Measurements from ENCODE around the gene ARMH4. TPM values are rescaled to one million over a fixed set of nuclear protein-coding genes. Genes with fewer than 3 reads are reported as not detected.

The ARMH4 gene
- total RNA-seq, 4 donors from 2014 or later: 2.8 to 4.7 (median 3.7) TPM

DNA sequence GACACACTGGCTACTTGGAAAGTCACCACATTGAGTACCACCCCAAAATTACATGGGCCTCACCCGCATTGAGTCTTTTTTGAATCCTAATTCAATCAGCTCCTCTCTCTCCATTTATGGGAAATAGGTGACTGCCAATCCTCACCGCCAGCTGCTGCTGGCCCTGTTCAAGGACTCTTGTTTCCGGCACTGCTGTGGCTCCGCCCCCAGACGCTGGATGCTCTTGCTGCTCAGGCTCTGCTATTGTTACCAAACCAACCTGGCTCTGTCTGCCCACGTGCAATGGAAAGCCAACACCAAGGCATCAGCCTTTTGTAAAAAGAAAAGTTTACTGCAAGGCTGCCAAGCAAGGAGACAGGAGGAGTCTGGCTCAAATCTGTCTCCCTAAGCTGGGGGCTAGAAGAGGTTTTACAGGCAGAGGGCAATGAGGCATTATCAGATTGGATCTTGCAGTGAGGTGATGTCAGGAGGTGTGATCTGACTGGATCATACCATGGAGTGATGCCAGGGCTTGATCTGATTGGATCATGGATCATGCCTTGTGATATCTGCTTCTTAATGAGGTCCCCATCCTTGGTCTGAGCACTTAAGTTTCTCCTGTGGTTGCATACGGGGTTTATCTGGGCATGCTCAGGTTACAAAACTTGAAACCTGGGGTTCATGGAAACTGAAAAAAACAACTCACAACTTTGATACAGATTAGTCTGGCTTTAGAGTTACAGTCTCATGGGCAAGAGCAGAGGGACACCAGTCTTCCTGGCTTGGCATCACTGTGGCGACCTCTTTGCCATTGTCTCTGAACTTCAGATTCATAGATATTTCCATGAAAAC is 169.0 kb downstream of the ARMH4 start:
- H3K36me3 ChIP-seq: no peaks in the 10 kb centered on the region
- no peak overlapping the region for H3K27ac ChIP-seq
- no peak for DNase-seq (ENCODE audit: low spot score in 2 of 2)
- no peaks in the 10 kb centered on the region for H3K4me1 ChIP-seq
- TF ChIP-seq, protein P1, sequence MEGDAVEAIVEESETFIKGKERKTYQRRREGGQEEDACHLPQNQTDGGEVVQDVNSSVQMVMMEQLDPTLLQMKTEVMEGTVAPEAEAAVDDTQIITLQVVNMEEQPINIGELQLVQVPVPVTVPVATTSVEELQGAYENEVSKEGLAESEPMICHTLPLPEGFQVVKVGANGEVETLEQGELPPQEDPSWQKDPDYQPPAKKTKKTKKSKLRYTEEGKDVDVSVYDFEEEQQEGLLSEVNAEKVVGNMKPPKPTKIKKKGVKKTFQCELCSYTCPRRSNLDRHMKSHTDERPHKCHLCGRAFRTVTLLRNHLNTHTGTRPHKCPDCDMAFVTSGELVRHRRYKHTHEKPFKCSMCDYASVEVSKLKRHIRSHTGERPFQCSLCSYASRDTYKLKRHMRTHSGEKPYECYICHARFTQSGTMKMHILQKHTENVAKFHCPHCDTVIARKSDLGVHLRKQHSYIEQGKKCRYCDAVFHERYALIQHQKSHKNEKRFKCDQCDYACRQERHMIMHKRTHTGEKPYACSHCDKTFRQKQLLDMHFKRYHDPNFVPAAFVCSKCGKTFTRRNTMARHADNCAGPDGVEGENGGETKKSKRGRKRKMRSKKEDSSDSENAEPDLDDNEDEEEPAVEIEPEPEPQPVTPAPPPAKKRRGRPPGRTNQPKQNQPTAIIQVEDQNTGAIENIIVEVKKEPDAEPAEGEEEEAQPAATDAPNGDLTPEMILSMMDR (IDR thresholded peaks at IDR 0.05): no peak
- TF ChIP-seq POLR2A (IDR thresholded peaks at IDR 0.05) (no peak), POLR2AphosphoS5 (IDR thresholded peaks at IDR 0.05) (no peak), EP300 (IDR thresholded peaks at IDR 0.05) (no peak)
- WGBS: 41% methylated on average over 8 of the region's 8 CpGs
- no peak overlapping the region for H3K4me3 ChIP-seq
- no peaks in the 10 kb centered on the region for H3K27me3 ChIP-seq
- H3K9me3 ChIP-seq: no peaks in the 10 kb centered on the region

DNA sequence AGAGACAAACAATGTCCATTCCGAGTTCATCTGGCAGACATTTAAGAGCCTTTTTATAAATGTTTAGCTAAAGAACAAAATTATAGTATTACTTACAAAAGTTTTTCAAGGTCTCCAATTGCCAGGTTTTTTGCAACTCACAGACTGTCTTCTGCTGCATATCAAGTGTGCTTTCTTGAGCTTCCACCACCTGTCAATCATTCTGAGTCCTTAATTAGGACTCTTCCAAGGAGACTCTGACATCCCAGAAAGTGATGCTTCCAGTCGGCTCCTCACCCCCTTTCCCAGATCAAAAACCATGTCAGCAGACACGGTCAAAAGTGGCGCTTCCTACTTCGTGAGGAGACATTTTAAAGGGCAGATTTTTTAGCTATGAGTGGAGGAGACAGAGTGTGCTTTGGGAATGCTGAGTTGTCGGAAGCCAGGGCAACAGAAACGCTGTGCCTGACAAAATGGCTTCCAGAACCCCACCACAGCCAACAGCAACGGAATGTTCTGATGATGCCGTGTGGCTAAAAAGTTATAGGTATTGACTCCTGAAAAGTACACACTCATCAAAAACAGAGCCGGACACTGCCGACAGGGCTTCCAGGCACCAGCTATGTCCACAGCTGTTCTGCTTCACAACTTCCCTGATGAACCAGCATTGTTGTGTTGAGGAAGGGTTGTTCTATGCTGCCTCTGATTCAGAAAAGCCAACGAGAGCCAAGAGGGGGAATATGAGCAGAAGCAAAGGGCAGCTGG is 170.0 kb downstream of the ARMH4 start:
- WGBS: 84% methylated on average over 12 of the region's 12 CpGs
- Histone ChIP-seq H3K4me1 (no peaks in the 10 kb centered on the region), H3K36me3 (no peaks in the 10 kb centered on the region), H3K9me3 (no peaks in the 10 kb centered on the region), H3K27me3 (no peaks in the 10 kb centered on the region), H3K27ac (no peak overlapping the region), H3K4me3 (no peak overlapping the region)
- TF ChIP-seq POLR2AphosphoS5 (IDR thresholded peaks at IDR 0.05): no peak
- TF ChIP-seq POLR2A (IDR thresholded peaks at IDR 0.05): no peak
- TF ChIP-seq EP300 (IDR thresholded peaks at IDR 0.05): no peak
- TF ChIP-seq, protein P1 (IDR thresholded peaks at IDR 0.05): no peak
- DNase-seq (ENCODE audit: low spot score in 2 of 2): no peak

DNA sequence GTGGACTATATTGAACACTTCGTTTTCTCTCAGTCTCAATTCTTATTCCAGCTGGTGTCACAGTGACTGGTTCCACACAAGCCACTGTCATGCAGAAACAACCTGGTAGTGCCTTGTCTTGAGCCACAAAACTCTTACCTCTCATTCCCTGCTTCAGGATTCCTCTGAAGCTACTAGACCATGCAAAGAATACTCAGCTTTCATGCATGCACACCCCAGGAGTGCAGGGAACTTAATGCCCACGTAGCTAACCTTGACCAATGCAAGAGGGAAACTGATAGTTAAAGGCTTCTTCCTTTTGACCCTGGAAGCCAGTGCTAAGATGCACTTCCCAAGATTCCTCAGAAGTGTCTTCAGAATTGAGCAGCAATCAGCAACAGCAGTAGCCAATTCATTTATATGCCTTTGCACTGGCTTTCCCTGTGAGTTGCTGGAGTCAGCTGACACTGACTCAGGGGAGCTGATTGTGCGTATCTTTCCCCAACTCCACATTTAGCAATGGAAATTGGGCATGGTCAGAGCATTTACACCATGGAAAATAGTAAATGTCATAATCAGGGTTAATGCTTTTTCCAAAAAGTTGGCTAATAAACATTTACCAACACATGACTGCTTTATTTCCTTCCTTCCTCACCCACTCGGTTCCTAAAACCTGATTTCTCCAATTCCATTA is 172.5 kb downstream of the ARMH4 start:
- H3K27ac ChIP-seq: no peak overlapping the region
- 58% methylated on average over 4 of the region's 4 CpGs for WGBS
- TF ChIP-seq POLR2AphosphoS5 (IDR thresholded peaks at IDR 0.05) (no peak), POLR2A (IDR thresholded peaks at IDR 0.05) (no peak), EP300 (IDR thresholded peaks at IDR 0.05) (no peak)
- TF ChIP-seq, protein P1 (IDR thresholded peaks at IDR 0.05): no peak
- no peaks in the 10 kb centered on the region for H3K27me3 ChIP-seq
- DNase-seq (ENCODE audit: low spot score in 2 of 2): no peak
- H3K4me3 ChIP-seq: no peak overlapping the region
- no peaks in the 10 kb centered on the region for H3K9me3 ChIP-seq
- H3K4me1 ChIP-seq: no peaks in the 10 kb centered on the region
- no peaks in the 10 kb centered on the region for H3K36me3 ChIP-seq

DNA sequence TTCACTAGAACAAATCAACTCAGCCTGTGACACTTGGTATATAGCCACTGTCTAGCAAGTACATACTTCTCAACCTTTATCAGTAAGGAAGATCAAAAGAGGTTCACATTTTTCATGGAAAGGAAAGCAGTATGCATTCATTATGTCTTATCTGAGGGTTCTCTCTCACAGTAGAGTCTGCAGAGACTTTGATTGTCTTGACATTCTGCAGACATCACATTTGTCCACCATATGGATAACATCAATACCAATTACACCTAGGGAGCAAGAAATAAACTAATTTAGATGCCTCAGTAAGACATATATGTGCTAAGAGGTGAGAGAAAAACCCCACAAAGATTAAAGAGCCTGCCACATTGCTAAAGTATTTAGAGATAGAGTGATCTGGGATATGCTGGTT is 175.3 kb downstream of the ARMH4 start:
- H3K27me3 ChIP-seq: no peaks in the 10 kb centered on the region
- no peak overlapping the region for H3K27ac ChIP-seq
- H3K9me3 ChIP-seq: no peaks in the 10 kb centered on the region
- no peaks in the 10 kb centered on the region for H3K4me1 ChIP-seq
- no peaks in the 10 kb centered on the region for H3K36me3 ChIP-seq
- TF ChIP-seq POLR2A (IDR thresholded peaks at IDR 0.05) (no peak), POLR2AphosphoS5 (IDR thresholded peaks at IDR 0.05) (no peak), EP300 (IDR thresholded peaks at IDR 0.05) (no peak)
- TF ChIP-seq, protein P1 (IDR thresholded peaks at IDR 0.05): no peak
- no peak for DNase-seq (ENCODE audit: low spot score in 2 of 2)
- H3K4me3 ChIP-seq: no peak overlapping the region

DNA sequence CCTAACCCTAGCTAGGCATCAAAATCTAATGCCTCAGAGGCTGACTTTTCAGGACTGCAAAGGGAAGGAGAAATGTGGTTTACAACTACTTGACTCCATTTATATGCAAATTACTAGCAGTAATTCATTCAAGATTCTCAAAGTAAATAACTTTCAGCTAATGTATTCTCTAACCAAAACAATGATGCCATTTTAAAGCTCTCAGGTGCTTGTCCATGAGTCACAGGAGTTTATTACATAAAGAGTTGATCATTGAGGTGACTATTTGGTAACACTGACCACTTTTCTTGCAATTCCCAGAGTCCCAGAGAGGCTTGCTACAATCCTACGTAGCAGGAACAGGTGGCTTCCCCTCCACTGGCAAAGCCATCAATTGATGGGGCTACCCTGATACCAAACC is 177.1 kb downstream of the ARMH4 start:
- TF ChIP-seq POLR2A (IDR thresholded peaks at IDR 0.05): no peak
- TF ChIP-seq, protein P1 (IDR thresholded peaks at IDR 0.05): no peak
- TF ChIP-seq EP300 (IDR thresholded peaks at IDR 0.05): no peak
- TF ChIP-seq POLR2AphosphoS5 (IDR thresholded peaks at IDR 0.05): no peak
- 48% methylated on average over 1 of the region's 1 CpG for WGBS
- no peaks in the 10 kb centered on the region for H3K36me3 ChIP-seq
- no peak overlapping the region for H3K4me3 ChIP-seq
- H3K27ac ChIP-seq: no peak overlapping the region
- H3K4me1 ChIP-seq: no peaks in the 10 kb centered on the region
- no peaks in the 10 kb centered on the region for H3K27me3 ChIP-seq
- DNase-seq (ENCODE audit: low spot score in 2 of 2): no peak
- H3K9me3 ChIP-seq: no peaks in the 10 kb centered on the region

Measured in suprapubic skin (tissue), 4 donors.